ENCODE measurements around the gene ZRANB1.

DNA sequence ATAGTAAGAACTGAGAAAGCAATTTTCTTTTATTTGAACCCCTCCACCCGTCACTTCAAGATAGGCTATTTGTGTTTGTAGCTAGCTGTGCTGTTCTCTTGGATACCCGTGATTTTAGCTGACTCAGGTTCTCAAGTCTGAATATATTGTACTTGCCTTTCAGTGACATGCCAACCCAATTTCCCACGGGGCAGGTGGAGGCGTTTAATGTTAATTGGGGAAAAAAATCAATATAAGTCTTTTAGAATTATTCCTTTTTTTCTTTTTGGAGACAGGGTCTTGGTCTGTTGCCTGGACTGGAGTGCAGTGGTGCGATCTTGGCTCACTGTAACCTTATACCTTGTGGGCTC, 36.4 kb downstream of the ZRANB1 start:
- TF ChIP-seq, protein P1, sequence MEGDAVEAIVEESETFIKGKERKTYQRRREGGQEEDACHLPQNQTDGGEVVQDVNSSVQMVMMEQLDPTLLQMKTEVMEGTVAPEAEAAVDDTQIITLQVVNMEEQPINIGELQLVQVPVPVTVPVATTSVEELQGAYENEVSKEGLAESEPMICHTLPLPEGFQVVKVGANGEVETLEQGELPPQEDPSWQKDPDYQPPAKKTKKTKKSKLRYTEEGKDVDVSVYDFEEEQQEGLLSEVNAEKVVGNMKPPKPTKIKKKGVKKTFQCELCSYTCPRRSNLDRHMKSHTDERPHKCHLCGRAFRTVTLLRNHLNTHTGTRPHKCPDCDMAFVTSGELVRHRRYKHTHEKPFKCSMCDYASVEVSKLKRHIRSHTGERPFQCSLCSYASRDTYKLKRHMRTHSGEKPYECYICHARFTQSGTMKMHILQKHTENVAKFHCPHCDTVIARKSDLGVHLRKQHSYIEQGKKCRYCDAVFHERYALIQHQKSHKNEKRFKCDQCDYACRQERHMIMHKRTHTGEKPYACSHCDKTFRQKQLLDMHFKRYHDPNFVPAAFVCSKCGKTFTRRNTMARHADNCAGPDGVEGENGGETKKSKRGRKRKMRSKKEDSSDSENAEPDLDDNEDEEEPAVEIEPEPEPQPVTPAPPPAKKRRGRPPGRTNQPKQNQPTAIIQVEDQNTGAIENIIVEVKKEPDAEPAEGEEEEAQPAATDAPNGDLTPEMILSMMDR (IDR thresholded peaks at IDR 0.05), result no peak
- TF ChIP-seq EP300 (IDR thresholded peaks at IDR 0.05), result no peak
